KMS-11 (cell line): ENCODE measurements around the gene DNAJC1.

ENCODE experiments used
- H2AFZ ChIP-seq: fragments of 200-600 bp; sonication (generic); 2 replicates; pipeline ENCODE4 v1.6.1; 2016; ENCODE audit warnings: antibody characterized with exemption, mixed run types, low read depth
- H3K27ac ChIP-seq: fragments of 200-600 bp; sonication (generic); 2 replicates; pipeline ENCODE4 v1.6.1; 2016; ENCODE audit warnings: mild to moderate bottlenecking, mixed run types
- H3K27me3 ChIP-seq: fragments of 200-600 bp; sonication (generic); 2 replicates; pipeline ENCODE4 v1.6.1; 2017; ENCODE audit warnings: mild to moderate bottlenecking, low read depth, mixed run types, moderate library complexity; ENCODE audit not compliant: insufficient read depth
- H3K36me3 ChIP-seq: fragments of 200-600 bp; sonication (generic); 2 replicates; pipeline ENCODE4 v1.6.1; 2017; ENCODE audit warnings: mild to moderate bottlenecking, mixed run types; ENCODE audit not compliant: insufficient read depth
- H3K4me1 ChIP-seq: fragments of 200-600 bp; sonication (generic); 2 replicates; pipeline ENCODE4 v1.6.1; 2016; ENCODE audit warnings: mild to moderate bottlenecking, low read depth, mixed run types; ENCODE audit not compliant: poor library complexity, severe bottlenecking
- H3K4me2 ChIP-seq: fragments of 200-600 bp; sonication (generic); 2 replicates; pipeline ENCODE4 v1.7.0; 2016; ENCODE audit warnings: mild to moderate bottlenecking, mixed run types
- H3K4me3 ChIP-seq: fragments of 200-600 bp; sonication (generic); IDR thresholded peaks from 2 replicates; pipeline ENCODE4 v1.6.1; 2017; ENCODE audit warnings: low read depth, low read length, mixed read lengths; ENCODE audit not compliant: insufficient read depth
- H3K79me2 ChIP-seq: fragments of 200-600 bp; sonication (generic); 2 replicates; pipeline ENCODE4 v1.6.1; 2016; ENCODE audit warnings: low read depth, mixed run types; ENCODE audit not compliant: insufficient read depth
- H3K9ac ChIP-seq: fragments of 200-600 bp; sonication (generic); 2 replicates; pipeline ENCODE4 v1.6.1; 2016; ENCODE audit warnings: mild to moderate bottlenecking, mixed run types
- H4K20me1 ChIP-seq: fragments of 200-600 bp; sonication (generic); 2 replicates; pipeline ENCODE4 v1.6.1; 2016; ENCODE audit warnings: mild to moderate bottlenecking, mixed run types; ENCODE audit not compliant: insufficient read depth
- TF ChIP-seq, protein P1 (sequence below): fragments of 200-600 bp; sonication (generic); conservative IDR thresholded peaks from 2 replicates; pipeline ENCODE4 v1.6.1; 2017; ENCODE audit warnings: low read depth, mild to moderate bottlenecking, antibody characterized with exemption, low read length, moderate library complexity, mixed read lengths

Gene DNAJC1

DNA sequence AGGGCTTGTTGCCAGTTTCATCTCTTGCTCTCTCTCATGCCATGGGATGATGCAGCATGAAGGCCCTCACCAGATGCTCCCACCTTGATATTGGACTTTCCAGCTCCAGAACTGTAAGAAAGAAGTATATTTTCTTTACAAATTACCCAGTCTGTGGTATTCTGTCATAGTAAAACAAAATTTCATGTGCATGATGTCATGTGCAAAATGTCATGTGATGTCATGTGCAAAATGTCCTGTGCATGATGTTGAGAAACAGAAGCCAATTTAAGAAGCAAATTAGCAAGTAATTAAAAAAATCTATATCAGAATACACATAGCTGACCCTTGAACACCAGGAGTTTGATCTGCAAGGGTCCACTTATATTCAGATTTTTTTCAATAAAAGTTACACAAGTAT is 56.6 kb downstream of the DNAJC1 start:
- Histone ChIP-seq H3K27ac (no peak overlapping the region), H3K4me2 (no peak overlapping the region), H3K4me1 (peaks cover 35% of the 10 kb centered on the region), H3K9ac (no peak overlapping the region), H3K36me3 (no peaks in the 10 kb centered on the region), H3K27me3 (no peaks in the 10 kb centered on the region), H4K20me1 (peaks cover 30% of the 10 kb centered on the region), H2AFZ (no peak overlapping the region), H3K79me2 (peaks cover 62% of the 10 kb centered on the region), H3K4me3 (no peak overlapping the region)
- TF ChIP-seq, protein P1, sequence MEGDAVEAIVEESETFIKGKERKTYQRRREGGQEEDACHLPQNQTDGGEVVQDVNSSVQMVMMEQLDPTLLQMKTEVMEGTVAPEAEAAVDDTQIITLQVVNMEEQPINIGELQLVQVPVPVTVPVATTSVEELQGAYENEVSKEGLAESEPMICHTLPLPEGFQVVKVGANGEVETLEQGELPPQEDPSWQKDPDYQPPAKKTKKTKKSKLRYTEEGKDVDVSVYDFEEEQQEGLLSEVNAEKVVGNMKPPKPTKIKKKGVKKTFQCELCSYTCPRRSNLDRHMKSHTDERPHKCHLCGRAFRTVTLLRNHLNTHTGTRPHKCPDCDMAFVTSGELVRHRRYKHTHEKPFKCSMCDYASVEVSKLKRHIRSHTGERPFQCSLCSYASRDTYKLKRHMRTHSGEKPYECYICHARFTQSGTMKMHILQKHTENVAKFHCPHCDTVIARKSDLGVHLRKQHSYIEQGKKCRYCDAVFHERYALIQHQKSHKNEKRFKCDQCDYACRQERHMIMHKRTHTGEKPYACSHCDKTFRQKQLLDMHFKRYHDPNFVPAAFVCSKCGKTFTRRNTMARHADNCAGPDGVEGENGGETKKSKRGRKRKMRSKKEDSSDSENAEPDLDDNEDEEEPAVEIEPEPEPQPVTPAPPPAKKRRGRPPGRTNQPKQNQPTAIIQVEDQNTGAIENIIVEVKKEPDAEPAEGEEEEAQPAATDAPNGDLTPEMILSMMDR, result no peak

DNA sequence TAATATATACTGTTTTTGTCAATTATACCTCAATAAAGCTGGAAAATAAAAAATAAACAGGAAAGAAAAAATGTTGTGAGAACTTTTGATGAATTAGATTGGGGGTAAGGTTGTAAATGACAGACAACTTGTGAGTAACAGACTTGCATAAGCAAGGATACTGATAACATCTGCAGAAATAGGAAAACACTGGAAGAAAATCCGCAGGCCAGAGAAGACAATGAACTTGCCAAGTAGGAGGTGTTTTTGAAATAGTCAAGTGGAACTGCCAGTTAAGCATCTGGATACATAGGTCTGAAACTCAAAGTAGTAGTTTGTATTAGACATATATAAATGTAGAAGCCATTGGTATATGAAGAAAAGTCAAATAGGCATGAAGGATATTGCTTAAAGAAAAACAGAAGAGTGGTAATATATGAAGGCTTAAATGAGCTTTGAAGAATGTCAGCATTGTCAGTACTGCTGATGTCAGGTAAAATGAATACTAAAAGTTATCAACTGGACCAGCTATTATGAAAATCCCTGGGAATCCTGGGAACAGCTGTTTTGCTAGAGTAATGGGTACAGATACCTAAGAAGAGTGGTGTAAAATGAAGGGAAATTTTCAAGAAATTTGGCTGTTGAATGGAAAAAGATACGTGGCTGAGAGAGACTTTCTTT is 58.7 kb downstream of the DNAJC1 start:
- H3K36me3 ChIP-seq, result no peaks in the 10 kb centered on the region
- peaks cover 60% of the 10 kb centered on the region for H3K79me2 ChIP-seq
- H3K9ac ChIP-seq, result no peak overlapping the region
- no peak overlapping the region for H3K4me3 ChIP-seq
- H3K4me1 ChIP-seq, result peaks cover 32% of the 10 kb centered on the region
- H4K20me1 ChIP-seq, result peaks cover 30% of the 10 kb centered on the region
- no peaks in the 10 kb centered on the region for H3K27me3 ChIP-seq
- H2AFZ ChIP-seq, result no peak overlapping the region
- no peak overlapping the region for H3K4me2 ChIP-seq
- H3K27ac ChIP-seq, result no peak overlapping the region; the same call in 1 of the 2 replicates
- TF ChIP-seq, protein P1, result no peak

DNA sequence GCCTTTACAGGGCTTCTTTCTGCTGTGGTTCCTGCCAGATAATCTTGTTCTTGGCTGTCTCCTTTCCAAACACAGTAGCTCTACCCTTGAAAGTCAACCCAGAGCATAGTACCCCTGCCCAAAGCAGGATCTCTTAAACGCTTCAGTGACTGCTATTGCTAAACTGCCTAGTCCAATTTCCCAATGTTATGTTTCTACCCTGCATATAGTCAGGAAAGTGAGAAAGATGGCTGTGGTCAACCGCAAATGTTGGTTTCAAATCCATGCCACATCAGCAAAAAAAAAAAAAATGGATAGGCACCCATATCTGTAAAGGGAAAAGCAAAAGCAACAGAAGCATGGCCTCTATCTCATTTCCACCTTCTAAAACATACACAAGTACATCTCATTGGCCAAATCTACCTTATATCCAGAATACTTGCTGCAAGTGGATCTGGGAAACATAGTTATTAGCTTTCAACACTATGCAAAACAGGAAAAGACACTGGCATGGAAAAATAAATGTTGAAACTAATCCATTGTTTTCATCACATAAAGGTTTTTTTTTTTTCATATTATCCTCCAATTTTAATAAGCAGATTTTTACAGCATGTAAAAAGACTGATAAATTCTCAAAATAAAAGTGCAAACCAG is 59.8 kb downstream of the DNAJC1 start:
- Histone ChIP-seq H3K79me2 (peaks cover 66% of the 10 kb centered on the region), H3K4me1 (peaks cover 32% of the 10 kb centered on the region), H3K4me2 (peak overlapping the region; percentile 6; the same call in 1 of the 2 replicates), H3K27ac (no peak overlapping the region), H3K4me3 (no peak overlapping the region), H4K20me1 (peaks cover 29% of the 10 kb centered on the region), H2AFZ (no peak overlapping the region), H3K9ac (no peak overlapping the region), H3K27me3 (no peaks in the 10 kb centered on the region), H3K36me3 (no peaks in the 10 kb centered on the region)
- TF ChIP-seq, protein P1, result no peak

DNA sequence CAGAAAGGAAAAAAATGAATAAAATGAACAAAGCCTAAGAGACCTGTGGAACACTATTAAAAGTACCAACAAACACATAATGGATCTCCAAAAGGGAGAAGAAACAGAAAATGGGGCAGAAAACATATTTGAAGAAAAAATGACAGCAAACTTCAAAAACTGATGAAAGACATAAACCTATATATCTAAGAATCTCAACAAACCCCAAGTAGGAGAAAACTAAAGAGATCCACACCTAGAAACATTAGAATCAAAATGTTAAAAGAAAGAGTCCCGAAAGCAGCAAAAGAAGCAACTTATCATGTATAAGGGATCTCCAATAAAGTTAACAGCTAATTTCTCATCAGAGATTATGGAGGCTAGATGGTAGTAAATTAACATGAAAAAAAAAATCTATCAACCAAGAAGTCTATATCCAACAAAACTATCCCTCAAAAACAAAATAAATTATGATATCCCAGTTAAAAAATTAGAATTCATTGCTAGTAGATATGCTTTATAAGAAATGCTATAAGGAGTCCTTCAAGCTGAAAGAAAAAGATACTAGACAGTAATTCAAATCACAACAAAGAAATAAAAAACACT is 68.0 kb downstream of the DNAJC1 start:
- Histone ChIP-seq H3K79me2 (peaks cover 87% of the 10 kb centered on the region; the same call in 1 of the 2 replicates), H3K4me3 (no peak overlapping the region), H3K27me3 (no peaks in the 10 kb centered on the region)

More for the DNA sequence above, 68.0 kb downstream of the DNAJC1 start:
- TF ChIP-seq, protein P1, result no peak
- no peak overlapping the region for H3K27ac ChIP-seq
- H3K4me2 ChIP-seq, result no peak overlapping the region
- H3K36me3 ChIP-seq, result no peaks in the 10 kb centered on the region
- no peak overlapping the region for H2AFZ ChIP-seq
- H4K20me1 ChIP-seq, result no peaks in the 10 kb centered on the region
- H3K4me1 ChIP-seq, result peaks cover 32% of the 10 kb centered on the region
- H3K9ac ChIP-seq, result no peak overlapping the region
